Left lung (tissue), 10 donors: ENCODE measurements around the gene ELFN1. TPM values are rescaled to one million over a fixed set of nuclear protein-coding genes. Genes with fewer than 3 reads are reported as not detected.
A peak's percentile ranks its signal among the peaks of the same experiment; 100 is the strongest.

Experiments
- ATAC-seq: fragments of 200-7000 bp; cut with Tn5 transposase; one replicate; pipeline ENCODE4 v1.9.1; 2020; ENCODE audit warnings: moderate library complexity
- DNase-seq, 4 donors: peaks; one replicate each; pipeline ENCODE4 v3.0.0-alpha.2; 2013 to 2020
- H3K27ac ChIP-seq, 2 donors: fragments of 200-600 bp; sonication (generic) in 1 of 2; one replicate each; pipeline versions ENCODE4 v1.5.0 to v1.8.0; 2020 to 2021
- H3K27me3 ChIP-seq, 2 donors: fragments of 200-600 bp; sonication (generic) in 1 of 2; one replicate each; pipeline versions ENCODE4 v1.5.0 to v1.8.0; 2020 to 2021
- H3K36me3 ChIP-seq, 2 donors: fragments of 200-600 bp; sonication (generic) in 1 of 2; one replicate each; pipeline versions ENCODE4 v1.5.0 to v1.8.0; 2020 to 2021
- H3K4me1 ChIP-seq, 2 donors: fragments of 200-600 bp; one replicate each; pipeline ENCODE4 v1.8.0; 2021
- H3K4me3 ChIP-seq, 2 donors: fragments of 200-600 bp; sonication (generic) in 1 of 2; one replicate each; pipeline versions ENCODE4 v1.5.0 to v1.8.0; 2020 to 2021; ENCODE audit warnings: mild to moderate bottlenecking in 1 of 2
- H3K9me3 ChIP-seq, 2 donors: fragments of 200-600 bp; sonication (generic) in 1 of 2; one replicate each; pipeline versions ENCODE4 v1.5.0 to v1.8.0; 2020 to 2021
- intact Hi-C, 2 donors: fragments of 100-400 bp; cut with DNase I; formaldehyde crosslinking; loops; one replicate each; pipeline versions ENCODE4 v1.11.2 to v1.14.2; 2022
- polyA plus RNA-seq, 6 donors: library from polyadenylated mRNA; unstranded; fragments of 120-200 nt; gene quantifications; one replicate each; pipeline ENCODE4 v1.2.1, GENCODE V29; 2013; ENCODE audit not compliant: insufficient read length in 6 of 6
- total RNA-seq, 2 donors: library from RNA; stranded (reverse); fragmentation: NEBNext Ultra II Directional; extraction: Animal tissue kit (Norgen Biotek cat#: 25700); gene quantifications; one replicate each; pipeline ENCODE4 v1.2.1, GENCODE V29; 2021
- TF ChIP-seq, protein P1 (sequence below), 2 donors: fragments of 200-600 bp; sonication (generic) in 1 of 2; IDR thresholded peaks; one replicate each; pipeline versions ENCODE4 v1.5.0 to v1.8.0; 2021; ENCODE audit warnings: antibody characterized with exemption in 2 of 2
- donor health status: DM: no; HTN: yes; CAD: no.
- donor health status: DM: no; HTN: no; CAD: no.

Gene ELFN1
- total and polyA plus RNA-seq, 8 donors, result 1.5 to 4.0 (median 2.7) TPM

DNA sequence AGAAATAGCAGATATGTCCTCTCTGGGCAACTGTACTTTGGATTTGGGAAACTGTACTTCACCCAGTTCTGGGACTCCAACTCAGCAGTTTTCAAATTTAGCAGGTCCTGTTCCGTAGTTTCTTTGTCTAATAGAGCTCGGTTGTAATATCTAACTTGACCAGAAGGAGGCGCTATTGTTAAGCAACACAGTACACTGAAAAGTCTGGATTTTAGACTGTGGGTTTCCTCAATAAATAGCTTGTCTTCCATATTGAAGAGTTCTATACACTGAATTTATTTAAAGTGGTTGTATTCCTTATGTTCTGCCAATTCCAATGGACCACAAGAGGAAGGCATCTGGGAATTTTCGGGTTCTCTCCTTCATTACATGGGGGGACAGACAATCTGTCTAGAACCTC is 39.8 kb downstream of the ELFN1 start:
- DNase-seq (no peak), ATAC-seq (no peak)
- no peak overlapping the region for H3K4me3 ChIP-seq
- H3K4me1 ChIP-seq, result no peaks in the 10 kb centered on the region
- intact Hi-C loops, result no loop called here
- no peaks in the 10 kb centered on the region for H3K36me3 ChIP-seq
- H3K27me3 ChIP-seq, result peaks cover 0 to 31% of the 10 kb centered on the region in 2 donors
- H3K9me3 ChIP-seq, result peaks cover 0 to 14% of the 10 kb centered on the region in 2 donors
- no peak overlapping the region for H3K27ac ChIP-seq
- TF ChIP-seq, protein P1, sequence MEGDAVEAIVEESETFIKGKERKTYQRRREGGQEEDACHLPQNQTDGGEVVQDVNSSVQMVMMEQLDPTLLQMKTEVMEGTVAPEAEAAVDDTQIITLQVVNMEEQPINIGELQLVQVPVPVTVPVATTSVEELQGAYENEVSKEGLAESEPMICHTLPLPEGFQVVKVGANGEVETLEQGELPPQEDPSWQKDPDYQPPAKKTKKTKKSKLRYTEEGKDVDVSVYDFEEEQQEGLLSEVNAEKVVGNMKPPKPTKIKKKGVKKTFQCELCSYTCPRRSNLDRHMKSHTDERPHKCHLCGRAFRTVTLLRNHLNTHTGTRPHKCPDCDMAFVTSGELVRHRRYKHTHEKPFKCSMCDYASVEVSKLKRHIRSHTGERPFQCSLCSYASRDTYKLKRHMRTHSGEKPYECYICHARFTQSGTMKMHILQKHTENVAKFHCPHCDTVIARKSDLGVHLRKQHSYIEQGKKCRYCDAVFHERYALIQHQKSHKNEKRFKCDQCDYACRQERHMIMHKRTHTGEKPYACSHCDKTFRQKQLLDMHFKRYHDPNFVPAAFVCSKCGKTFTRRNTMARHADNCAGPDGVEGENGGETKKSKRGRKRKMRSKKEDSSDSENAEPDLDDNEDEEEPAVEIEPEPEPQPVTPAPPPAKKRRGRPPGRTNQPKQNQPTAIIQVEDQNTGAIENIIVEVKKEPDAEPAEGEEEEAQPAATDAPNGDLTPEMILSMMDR (IDR thresholded peaks at IDR 0.05), result no peak

DNA sequence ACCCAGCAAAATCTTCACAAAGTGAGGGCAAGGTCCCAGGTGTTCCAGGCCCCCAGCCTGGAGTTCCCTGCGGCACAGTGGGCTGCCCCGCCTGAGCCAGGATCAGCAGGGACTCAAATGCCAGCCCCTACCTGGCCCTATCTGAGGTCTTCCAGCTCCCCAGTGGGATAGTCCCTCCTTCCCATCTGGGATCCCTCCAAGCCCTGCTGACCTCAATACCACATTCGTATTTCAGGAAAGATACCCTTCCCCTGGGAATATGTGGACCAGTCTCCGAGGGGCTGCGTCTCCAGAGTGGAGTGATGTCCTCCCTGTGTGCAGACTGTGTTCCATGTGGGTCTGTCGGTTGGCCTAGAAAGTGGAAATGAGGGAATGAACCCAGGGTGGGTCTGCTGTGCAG is 40.9 kb downstream of the ELFN1 start:
- Histone ChIP-seq H3K4me1 (no peaks in the 10 kb centered on the region), H3K9me3 (peaks cover 0 to 14% of the 10 kb centered on the region in 2 donors), H3K27ac (no peak overlapping the region), H3K27me3 (peaks cover 0 to 34% of the 10 kb centered on the region in 2 donors), H3K4me3 (no peak overlapping the region), H3K36me3 (no peaks in the 10 kb centered on the region)
- intact Hi-C loops, result no loop called here
- TF ChIP-seq, protein P1 (IDR thresholded peaks at IDR 0.05), result no peak
- DNase-seq (peak in 1 of 4 donors; percentile 39), ATAC-seq (no peak)

DNA sequence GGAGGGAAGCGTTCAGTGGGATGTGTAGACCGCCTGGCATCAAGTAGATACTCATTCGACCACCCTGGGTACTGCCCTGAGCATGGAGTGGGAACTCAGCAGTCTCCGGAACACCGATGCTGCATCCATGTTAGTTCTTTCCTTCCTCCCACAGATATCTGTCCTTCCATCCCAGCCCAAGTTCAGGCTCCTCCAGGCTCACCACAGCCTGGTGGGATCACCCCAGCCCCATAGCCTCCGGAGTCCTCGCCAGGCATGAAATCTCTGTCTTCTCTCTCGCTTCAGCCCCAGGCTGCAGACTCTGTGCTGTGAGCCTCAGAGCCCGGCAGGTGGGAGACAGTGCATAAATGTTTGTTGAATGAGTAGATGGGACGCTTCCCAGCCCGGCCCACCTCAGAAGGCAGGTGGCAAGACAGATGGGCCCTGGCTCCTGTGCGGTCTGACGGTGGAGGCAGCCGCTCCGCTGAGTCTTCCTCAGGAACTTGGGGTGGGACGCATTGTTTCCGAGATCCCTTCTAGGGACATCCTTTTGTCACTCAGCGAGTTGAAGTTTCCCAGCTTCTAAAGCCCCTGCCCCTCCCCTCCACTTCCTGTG is 42.9 kb downstream of the ELFN1 start:
- no peaks in the 10 kb centered on the region for H3K4me1 ChIP-seq
- H3K4me3 ChIP-seq, result no peak overlapping the region
- no peaks in the 10 kb centered on the region for H3K36me3 ChIP-seq
- peaks cover 0 to 49% of the 10 kb centered on the region in 2 donors for H3K27me3 ChIP-seq
- ATAC-seq (no peak), DNase-seq (peak in 1 of 4 donors; percentile 65)
- TF ChIP-seq, protein P1 (IDR thresholded peaks at IDR 0.05), result no peak
- H3K27ac ChIP-seq, result no peak overlapping the region
- intact Hi-C loops, result no loop called here
- H3K9me3 ChIP-seq, result peaks cover 0 to 14% of the 10 kb centered on the region in 2 donors

- DNase-seq, result peak in 1 of 4 donors; percentile 72
- Histone ChIP-seq H3K4me1 (no peaks in the 10 kb centered on the region), H3K36me3 (no peaks in the 10 kb centered on the region), H3K27me3 (peaks cover 0 to 49% of the 10 kb centered on the region in 2 donors), H3K9me3 (peaks cover 0 to 14% of the 10 kb centered on the region in 2 donors), H3K4me3 (no peak overlapping the region), H3K27ac (no peak overlapping the region)
- TF ChIP-seq, protein P1 (IDR thresholded peaks at IDR 0.05), result no peak
- ATAC-seq, result no peak
- intact Hi-C loops, result no loop called here
These were observed 43.7 kb downstream of the ELFN1 start for GRCh38 chr7:1713502-1714484.
